Naive B cell (primary cell): Measurements from ENCODE around the gene DUS1L. TPM values are rescaled to one million over a fixed set of nuclear protein-coding genes. Genes with fewer than 3 reads are reported as not detected.

ENCODE experiments used
- ATAC-seq, 2 donors: fragments of 150-1000 bp; cut with Tn5 transposase; 2 replicates each; pipeline ENCODE4 v1.10.0; 2021; ENCODE audit warnings: low read depth in 2 of 2, mild to moderate bottlenecking in 2 of 2, moderate library complexity in 2 of 2
- DNase-seq: peaks from one replicate; pipeline ENCODE4 v3.0.0; 2022
- H3K27ac Mint-ChIP-seq, 6 donors: one replicate each; pipeline ENCODE4 v1.8.0; 2020 to 2022; ENCODE audit warnings: mild to moderate bottlenecking in 6 of 6, mixed read lengths in 6 of 6, moderate library complexity in 5 of 6, inconsistent platforms in 2 of 6
- H3K27me3 Mint-ChIP-seq, 3 donors: one replicate each; pipeline ENCODE4 v1.8.0; 2021 to 2022; ENCODE audit warnings: mixed read lengths in 3 of 3, mild to moderate bottlenecking in 1 of 3
- H3K36me3 Mint-ChIP-seq, 2 donors: one replicate each; pipeline ENCODE4 v1.8.0; 2020 to 2022; ENCODE audit warnings: mixed read lengths in 2 of 2, inconsistent platforms in 1 of 2, mild to moderate bottlenecking in 1 of 2
- H3K4me1 Mint-ChIP-seq, 3 donors: one replicate each; pipeline ENCODE4 v1.8.0; 2020 to 2022; ENCODE audit warnings: mixed read lengths in 3 of 3, inconsistent platforms in 1 of 3, mild to moderate bottlenecking in 1 of 3, moderate library complexity in 1 of 3
- H3K4me3 Mint-ChIP-seq, 8 donors: one replicate each; pipeline ENCODE4 v1.8.0; 2020 to 2022; ENCODE audit warnings: mild to moderate bottlenecking in 8 of 8, mixed read lengths in 8 of 8, moderate library complexity in 8 of 8, inconsistent platforms in 2 of 8
- H3K9me3 Mint-ChIP-seq, 7 donors: one replicate each; pipeline ENCODE4 v1.8.0; 2020 to 2022; ENCODE audit warnings: mixed read lengths in 7 of 7, mild to moderate bottlenecking in 5 of 7, inconsistent platforms in 2 of 7, moderate library complexity in 1 of 7
- polyA plus RNA-seq, 6 donors: library from polyadenylated mRNA; unstranded; fragments of 300-500 nt; fragmentation: Illumina TruSeq; gene quantifications; one replicate each; pipeline ENCODE4 v1.2.3, GENCODE V29; 2021; ENCODE audit warnings: low read depth in 6 of 6

Gene DUS1L
- polyA plus RNA-seq, 6 donors from 2014 or later: 52.4 to 86.5 (median 68.2) TPM

GRCh38 chr17:82035956-82036633 is 29.5 kb downstream of the DUS1L start:
- Mint-ChIP-seq H3K27ac (peak overlapping the region in 1 of 6 donors; percentile 22), H3K4me3 (peak overlapping the region; percentile 74 to 96 (median 88)), H3K36me3 (peaks cover 0 to 5% of the 10 kb centered on the region in 2 donors), H3K4me1 (peaks cover 14 to 27% (median 26%) of the 10 kb centered on the region in 3 donors), H3K9me3 (no peaks in the 10 kb centered on the region), H3K27me3 (no peaks in the 10 kb centered on the region)
- ATAC-seq (no peak), DNase-seq (no peak)

GRCh38 chr17:82035488-82035887 is 30.1 kb downstream of the DUS1L start:
- ATAC-seq (no peak), DNase-seq (no peak)
- Mint-ChIP-seq H3K27ac (peak overlapping the region in 1 of 6 donors; percentile 37), H3K9me3 (no peaks in the 10 kb centered on the region), H3K4me3 (peak overlapping the region; percentile 17 to 95 (median 74)), H3K27me3 (peaks cover 0 to 3% (median 0%) of the 10 kb centered on the region in 3 donors), H3K4me1 (peaks cover 17 to 28% (median 27%) of the 10 kb centered on the region in 3 donors), H3K36me3 (peaks cover 0 to 5% of the 10 kb centered on the region in 2 donors)

- Mint-ChIP-seq H3K4me3 (peak overlapping the region in 5 of 8 donors; percentile 15 to 89 (median 67)), H3K36me3 (peaks cover 0 to 5% of the 10 kb centered on the region in 2 donors), H3K4me1 (peaks cover 23 to 30% (median 30%) of the 10 kb centered on the region in 3 donors), H3K27me3 (peaks cover 0 to 9% (median 0%) of the 10 kb centered on the region in 3 donors), H3K27ac (no peak overlapping the region), H3K9me3 (no peaks in the 10 kb centered on the region)
- DNase-seq: no peak
- no peak for ATAC-seq
These were observed 31.1 kb downstream of the DUS1L start for GRCh38 chr17:82034371-82035011.

GRCh38 chr17:82033359-82034085 is 32.1 kb downstream of the DUS1L start:
- Mint-ChIP-seq H3K27me3 (peaks cover 0 to 18% (median 0%) of the 10 kb centered on the region in 3 donors), H3K36me3 (peaks cover 0 to 5% of the 10 kb centered on the region in 2 donors), H3K9me3 (no peaks in the 10 kb centered on the region), H3K4me1 (peaks cover 17 to 25% (median 23%) of the 10 kb centered on the region in 3 donors), H3K27ac (no peak overlapping the region), H3K4me3 (peak overlapping the region in 2 of 8 donors; percentile 36 to 39)
- ATAC-seq (no peak), DNase-seq (no peak)

- H3K4me3 Mint-ChIP-seq: peak overlapping the region in 7 of 8 donors; percentile 15 to 87 (median 64)
- H3K36me3 Mint-ChIP-seq: peaks cover 0 to 5% of the 10 kb centered on the region in 2 donors
- no peaks in the 10 kb centered on the region for H3K9me3 Mint-ChIP-seq
- no peak for DNase-seq
- H3K4me1 Mint-ChIP-seq: peaks cover 10 to 18% (median 16%) of the 10 kb centered on the region in 3 donors
- ATAC-seq: peak; percentile 7 to 13
- H3K27ac Mint-ChIP-seq: peak overlapping the region in 1 of 6 donors; percentile 47
- peaks cover 0 to 25% (median 7%) of the 10 kb centered on the region in 3 donors for H3K27me3 Mint-ChIP-seq
These were observed 33.5 kb downstream of the DUS1L start for GRCh38 chr17:82031885-82032627.

- Mint-ChIP-seq H3K36me3 (peaks cover 0 to 5% of the 10 kb centered on the region in 2 donors), H3K27me3 (peaks cover 0 to 27% (median 7%) of the 10 kb centered on the region in 3 donors), H3K27ac (peak within 1 kb of the TSS in 1 of 6 donors; percentile 79), H3K9me3 (no peaks in the 10 kb centered on the region), H3K4me3 (peak within 1 kb of the TSS; percentile 78 to 92 (median 86)), H3K4me1 (peaks cover 10 to 16% (median 16%) of the 10 kb centered on the region in 3 donors)
- ATAC-seq (peak; percentile 13 to 19), DNase-seq (no peak)
These were observed 34.2 kb downstream of the DUS1L start, which contains the start of gene RAC3 for GRCh38 chr17:82031303-82031884. RAC3 (plus strand) TSS chr17:82031678; CDS start chr17:82031762, 84 bp downstream.

GRCh38 chr17:82030470-82031302 is 34.9 kb downstream of the DUS1L start:
- Mint-ChIP-seq H3K4me1 (peaks cover 10 to 13% (median 11%) of the 10 kb centered on the region in 3 donors), H3K27ac (peak overlapping the region in 1 of 6 donors; percentile 79), H3K36me3 (peaks cover 0 to 5% of the 10 kb centered on the region in 2 donors), H3K9me3 (no peaks in the 10 kb centered on the region), H3K27me3 (peaks cover 0 to 27% (median 7%) of the 10 kb centered on the region in 3 donors), H3K4me3 (peak overlapping the region; percentile 78 to 92 (median 86))
- DNase-seq: peak; percentile 71
- peak; percentile 74 to 78 for ATAC-seq

- Mint-ChIP-seq H3K27me3 (peaks cover 0 to 27% (median 7%) of the 10 kb centered on the region in 3 donors), H3K4me3 (peak overlapping the region in 5 of 8 donors; percentile 74 to 92 (median 86)), H3K27ac (peak overlapping the region in 1 of 6 donors; percentile 79), H3K4me1 (peaks cover 5 to 10% (median 6%) of the 10 kb centered on the region in 3 donors), H3K9me3 (no peaks in the 10 kb centered on the region), H3K36me3 (peaks cover 0 to under 1% of the 10 kb centered on the region in 2 donors)
- ATAC-seq: no peak
- DNase-seq: no peak
These were observed 35.6 kb downstream of the DUS1L start for GRCh38 chr17:82029990-82030469.

- H3K36me3 Mint-ChIP-seq: no peaks in the 10 kb centered on the region
- peak overlapping the region in 1 of 6 donors; percentile 38 for H3K27ac Mint-ChIP-seq
- peak overlapping the region in 6 of 8 donors; percentile 5 to 87 (median 77) for H3K4me3 Mint-ChIP-seq
- DNase-seq (no peak), ATAC-seq (no peak)
- H3K4me1 Mint-ChIP-seq: peaks cover 4 to 11% (median 4%) of the 10 kb centered on the region in 3 donors
- H3K9me3 Mint-ChIP-seq: no peaks in the 10 kb centered on the region
- H3K27me3 Mint-ChIP-seq: peaks cover 0 to 27% (median 7%) of the 10 kb centered on the region in 3 donors
These were observed 36.2 kb downstream of the DUS1L start for GRCh38 chr17:82029391-82029790.

GRCh38 chr17:82028966-82029365 is 36.6 kb downstream of the DUS1L start:
- DNase-seq (no peak), ATAC-seq (no peak)
- Mint-ChIP-seq H3K9me3 (no peaks in the 10 kb centered on the region), H3K36me3 (no peaks in the 10 kb centered on the region), H3K27ac (peak overlapping the region in 1 of 6 donors; percentile 30), H3K4me3 (peak overlapping the region in 4 of 8 donors; percentile 3 to 87 (median 58)), H3K27me3 (peaks cover 0 to 27% (median 7%) of the 10 kb centered on the region in 3 donors), H3K4me1 (peaks cover 4 to 16% (median 6%) of the 10 kb centered on the region in 3 donors)

- Mint-ChIP-seq H3K4me1 (peaks cover 8 to 20% (median 9%) of the 10 kb centered on the region in 3 donors), H3K36me3 (no peaks in the 10 kb centered on the region), H3K9me3 (no peaks in the 10 kb centered on the region), H3K4me3 (no peak overlapping the region), H3K27ac (no peak overlapping the region), H3K27me3 (peaks cover 0 to 27% (median 7%) of the 10 kb centered on the region in 3 donors)
- ATAC-seq (no peak), DNase-seq (no peak)
These were observed 37.4 kb downstream of the DUS1L start for GRCh38 chr17:82028246-82028645.
